HEK293 (cell line): ENCODE data around the gene OR10H4.

ENCODE experiments used
- HOXD13 ChIP-seq: sonication (generic); formaldehyde crosslinking; IDR thresholded peaks from 2 replicates; pipeline ENCODE4 v1.8.0; 2022; ENCODE audit warnings: missing genetic modification reagents, borderline replicate concordance
- ZBTB20 ChIP-seq: fragments of 450-650 bp; formaldehyde crosslinking; IDR thresholded peaks from 2 replicates; pipeline ENCODE4 v1.5.1; 2016; ENCODE audit warnings: missing biosample characterization, missing genetic modification characterization
- ZFP69B ChIP-seq: fragments of 450-650 bp; formaldehyde crosslinking; IDR thresholded peaks from 2 replicates; pipeline ENCODE4 v1.5.1; 2016; ENCODE audit warnings: missing biosample characterization, missing genetic modification characterization
- ZNF585B ChIP-seq: fragments of 450-650 bp; formaldehyde crosslinking; IDR thresholded peaks from 2 replicates; pipeline ENCODE4 v1.5.1; 2016; ENCODE audit warnings: missing biosample characterization, missing genetic modification characterization
- ZNF596 ChIP-seq: fragments of 450-650 bp; IDR thresholded peaks from 2 replicates; pipeline ENCODE4 v1.5.0; 2018; ENCODE audit warnings: missing biosample characterization, mild to moderate bottlenecking, missing genetic modification characterization, moderate library complexity
- ZNF830 ChIP-seq: fragments of 450-650 bp; IDR thresholded peaks from 2 replicates; pipeline ENCODE4 v1.5.0; 2018; ENCODE audit warnings: missing biosample characterization, missing genetic modification characterization, low read depth, mild to moderate bottlenecking, moderate library complexity
- TF ChIP-seq, protein P1 (sequence below): fragments of 450-650 bp; formaldehyde crosslinking; IDR thresholded peaks from 2 replicates; pipeline ENCODE4 v1.5.1; 2017; ENCODE audit warnings: missing biosample characterization, missing genetic modification characterization

DNA sequence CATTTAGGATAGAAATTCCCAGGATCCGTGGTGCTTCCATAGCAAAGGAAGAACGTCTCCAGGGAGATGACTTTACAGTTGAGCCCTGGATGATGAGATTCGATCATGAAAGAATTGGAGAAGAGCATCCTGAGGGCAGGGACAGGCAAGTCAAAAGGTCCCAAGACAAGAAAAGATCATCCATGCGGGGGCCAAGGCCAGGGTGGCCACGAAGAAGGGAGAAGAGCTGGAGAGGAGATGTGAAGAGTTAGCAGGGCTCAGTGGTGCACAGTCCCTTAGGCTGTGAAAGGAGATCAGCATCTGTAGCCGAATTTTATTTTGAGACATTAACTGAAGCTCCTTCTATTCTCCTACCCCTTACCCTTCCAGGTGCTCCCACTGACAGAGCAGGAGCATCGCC, 28.9 kb downstream of the OR10H4 start:
- no peak for TF ChIP-seq ZNF596 (tag by site-specific recombination)
- TF ChIP-seq ZNF830 (tag by site-specific recombination): no peak
- TF ChIP-seq ZFP69B (tag by site-specific recombination): no peak
- no peak for TF ChIP-seq ZBTB20 (tag by site-specific recombination)
- TF ChIP-seq, protein P1, sequence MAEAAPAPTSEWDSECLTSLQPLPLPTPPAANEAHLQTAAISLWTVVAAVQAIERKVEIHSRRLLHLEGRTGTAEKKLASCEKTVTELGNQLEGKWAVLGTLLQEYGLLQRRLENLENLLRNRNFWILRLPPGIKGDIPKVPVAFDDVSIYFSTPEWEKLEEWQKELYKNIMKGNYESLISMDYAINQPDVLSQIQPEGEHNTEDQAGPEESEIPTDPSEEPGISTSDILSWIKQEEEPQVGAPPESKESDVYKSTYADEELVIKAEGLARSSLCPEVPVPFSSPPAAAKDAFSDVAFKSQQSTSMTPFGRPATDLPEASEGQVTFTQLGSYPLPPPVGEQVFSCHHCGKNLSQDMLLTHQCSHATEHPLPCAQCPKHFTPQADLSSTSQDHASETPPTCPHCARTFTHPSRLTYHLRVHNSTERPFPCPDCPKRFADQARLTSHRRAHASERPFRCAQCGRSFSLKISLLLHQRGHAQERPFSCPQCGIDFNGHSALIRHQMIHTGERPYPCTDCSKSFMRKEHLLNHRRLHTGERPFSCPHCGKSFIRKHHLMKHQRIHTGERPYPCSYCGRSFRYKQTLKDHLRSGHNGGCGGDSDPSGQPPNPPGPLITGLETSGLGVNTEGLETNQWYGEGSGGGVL (tag by site-specific recombination): no peak
- no peak for TF ChIP-seq HOXD13 (CRISPR knock-in tag)
- TF ChIP-seq ZNF585B (tag by site-specific recombination): no peak
